Suprapubic skin (tissue), 4 donors: Measurements from ENCODE around the gene DDX1. TPM values are rescaled to one million over a fixed set of nuclear protein-coding genes. Genes with fewer than 3 reads are reported as not detected.

Source experiments
- DNase-seq, 2 donors: peaks; one replicate each; pipeline ENCODE4 v3.0.0-alpha.2; 2019; ENCODE audit warnings: low spot score in 2 of 2
- H3K27ac ChIP-seq: fragments of 200-600 bp; sonication (generic); one replicate; pipeline ENCODE4 v1.5.1; 2019
- H3K27me3 ChIP-seq: fragments of 200-600 bp; sonication (generic); one replicate; pipeline ENCODE4 v1.5.1; 2019
- H3K36me3 ChIP-seq: fragments of 200-600 bp; sonication (generic); one replicate; pipeline ENCODE4 v1.5.1; 2019
- H3K4me1 ChIP-seq: fragments of 200-600 bp; sonication (generic); one replicate; pipeline ENCODE4 v1.5.1; 2019
- H3K4me3 ChIP-seq: fragments of 200-600 bp; sonication (generic); one replicate; pipeline ENCODE4 v1.5.1; 2019; ENCODE audit warnings: mild to moderate bottlenecking
- H3K9me3 ChIP-seq: fragments of 200-600 bp; sonication (generic); one replicate; pipeline ENCODE4 v1.5.1; 2019
- EP300 ChIP-seq: sonication (generic); formaldehyde crosslinking; IDR thresholded peaks from one replicate; pipeline ENCODE4 v1.6.1; 2017; ENCODE audit warnings: antibody characterized with exemption
- POLR2A ChIP-seq, 2 donors: fragments of 450-650 bp; IDR thresholded peaks; one replicate each; pipeline ENCODE4 v1.6.1; 2017; ENCODE audit warnings: antibody characterized with exemption in 2 of 2, mild to moderate bottlenecking in 2 of 2, moderate library complexity in 2 of 2
- POLR2AphosphoS5 ChIP-seq, 3 donors: sonication (generic); formaldehyde crosslinking; IDR thresholded peaks; one replicate each; pipeline ENCODE4 v1.6.1; 2017; ENCODE audit warnings: antibody characterized with exemption in 3 of 3
- WGBS: methylation state at CpG from one replicate; pipeline ENCODE4 v1.1.5; 2018; 5-methylcytosine and 5-hydroxymethylcytosine counted together
- total RNA-seq, 4 donors: library from RNA; depleted of rRNA; stranded (reverse); fragments of >200 nt; gene quantifications; one replicate each; pipeline ENCODE4 v1.1.0, GENCODE V29; 2016
- TF ChIP-seq, protein P1 (sequence below), 2 donors: fragments of 200-600 bp in 1 of 2; fragments of 450-650 bp in 1 of 2; sonication (generic) in 1 of 2; IDR thresholded peaks; one replicate each; pipeline ENCODE4 v1.5.1; 2016 to 2019; ENCODE audit warnings: antibody characterized with exemption in 2 of 2, mild to moderate bottlenecking in 1 of 2, moderate library complexity in 1 of 2

DDX1 gene
- total RNA-seq, 4 donors from 2014 or later: 40.9 to 62.1 (median 51.8) TPM

GRCh38 chr2:15643791-15644585, 52.3 kb downstream of the DDX1 start:
- WGBS: 78% methylated on average over 4 of the region's 4 CpGs
- Histone ChIP-seq H3K27ac (no peak overlapping the region), H3K9me3 (no peaks in the 10 kb centered on the region), H3K36me3 (peaks cover 6% of the 10 kb centered on the region), H3K4me3 (no peak overlapping the region), H3K27me3 (no peaks in the 10 kb centered on the region), H3K4me1 (peaks cover 6% of the 10 kb centered on the region)
- TF ChIP-seq POLR2AphosphoS5 (IDR thresholded peaks at IDR 0.05) (no peak), POLR2A (IDR thresholded peaks at IDR 0.05) (no peak), EP300 (no peak)
- TF ChIP-seq, protein P1, sequence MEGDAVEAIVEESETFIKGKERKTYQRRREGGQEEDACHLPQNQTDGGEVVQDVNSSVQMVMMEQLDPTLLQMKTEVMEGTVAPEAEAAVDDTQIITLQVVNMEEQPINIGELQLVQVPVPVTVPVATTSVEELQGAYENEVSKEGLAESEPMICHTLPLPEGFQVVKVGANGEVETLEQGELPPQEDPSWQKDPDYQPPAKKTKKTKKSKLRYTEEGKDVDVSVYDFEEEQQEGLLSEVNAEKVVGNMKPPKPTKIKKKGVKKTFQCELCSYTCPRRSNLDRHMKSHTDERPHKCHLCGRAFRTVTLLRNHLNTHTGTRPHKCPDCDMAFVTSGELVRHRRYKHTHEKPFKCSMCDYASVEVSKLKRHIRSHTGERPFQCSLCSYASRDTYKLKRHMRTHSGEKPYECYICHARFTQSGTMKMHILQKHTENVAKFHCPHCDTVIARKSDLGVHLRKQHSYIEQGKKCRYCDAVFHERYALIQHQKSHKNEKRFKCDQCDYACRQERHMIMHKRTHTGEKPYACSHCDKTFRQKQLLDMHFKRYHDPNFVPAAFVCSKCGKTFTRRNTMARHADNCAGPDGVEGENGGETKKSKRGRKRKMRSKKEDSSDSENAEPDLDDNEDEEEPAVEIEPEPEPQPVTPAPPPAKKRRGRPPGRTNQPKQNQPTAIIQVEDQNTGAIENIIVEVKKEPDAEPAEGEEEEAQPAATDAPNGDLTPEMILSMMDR (IDR thresholded peaks at IDR 0.05): no peak
- no peak for DNase-seq

DNA sequence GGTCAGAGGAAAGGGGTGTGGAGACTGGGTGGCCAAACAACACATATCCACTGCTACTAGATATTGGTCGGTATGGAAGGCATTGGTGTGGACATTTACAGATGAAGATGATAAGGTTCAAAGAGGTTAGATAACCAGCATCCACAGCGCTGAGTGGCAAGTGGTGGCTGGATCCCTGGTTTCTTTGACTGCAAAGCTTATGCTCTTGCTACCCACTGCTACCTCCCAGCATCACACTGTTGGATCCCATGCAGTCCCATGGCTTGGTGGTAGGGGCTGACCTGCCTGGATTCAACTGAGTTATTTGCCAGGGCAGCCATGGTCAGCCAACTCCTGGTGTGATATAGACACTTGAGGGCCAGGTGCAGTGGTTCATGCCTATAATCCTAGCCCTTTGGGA, 53.6 kb downstream of the DDX1 start:
- no peaks in the 10 kb centered on the region for H3K9me3 ChIP-seq
- no peak for DNase-seq
- H3K36me3 ChIP-seq: peaks cover 6% of the 10 kb centered on the region
- no peak overlapping the region for H3K4me3 ChIP-seq
- H3K27ac ChIP-seq: no peak overlapping the region
- no peaks in the 10 kb centered on the region for H3K4me1 ChIP-seq
- TF ChIP-seq, protein P1 (IDR thresholded peaks at IDR 0.05): no peak
- no peak for TF ChIP-seq POLR2A (IDR thresholded peaks at IDR 0.05)
- no peak for TF ChIP-seq POLR2AphosphoS5 (IDR thresholded peaks at IDR 0.05)
- no peak for TF ChIP-seq EP300
- WGBS: 96% methylated on average over 2 of the region's 2 CpGs
- H3K27me3 ChIP-seq: no peaks in the 10 kb centered on the region

DNA sequence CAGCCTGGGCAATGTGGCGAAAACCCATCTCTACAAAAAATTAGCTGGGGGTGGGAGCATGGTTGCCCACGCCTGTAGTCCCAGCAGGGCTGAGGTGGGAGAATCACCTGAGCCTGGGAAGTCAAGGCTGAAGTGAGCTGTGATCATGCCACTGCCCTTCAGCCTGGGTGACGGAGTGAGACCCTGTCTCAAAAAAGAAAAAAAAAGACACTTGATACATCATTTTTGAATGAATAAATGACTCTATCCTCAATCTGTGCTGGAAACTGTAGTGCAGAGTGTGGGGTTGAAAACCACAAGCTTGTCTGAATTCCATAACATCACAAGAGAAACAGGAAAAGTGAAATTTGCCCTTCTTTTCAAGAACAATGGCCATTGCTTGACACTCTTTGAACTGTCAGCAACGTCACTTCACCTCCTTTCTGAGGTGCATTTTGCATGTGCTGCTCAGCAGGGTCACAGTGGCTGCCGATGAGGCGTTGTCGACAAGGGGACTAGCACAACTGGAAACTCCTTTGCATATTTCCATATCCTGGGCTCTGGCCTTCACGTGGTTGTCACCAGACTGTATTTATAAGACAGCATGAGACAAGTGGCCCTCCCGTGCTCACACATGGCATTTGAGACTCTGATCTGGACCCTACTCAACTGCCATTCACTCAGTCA, 54.2 kb downstream of the DDX1 start:
- DNase-seq: no peak
- H3K27me3 ChIP-seq: no peaks in the 10 kb centered on the region
- no peaks in the 10 kb centered on the region for H3K4me1 ChIP-seq
- 75% methylated on average over 9 of the region's 9 CpGs for WGBS
- H3K36me3 ChIP-seq: peaks cover 6% of the 10 kb centered on the region
- H3K27ac ChIP-seq: no peak overlapping the region
- no peak overlapping the region for H3K4me3 ChIP-seq
- TF ChIP-seq EP300 (no peak), POLR2A (IDR thresholded peaks at IDR 0.05) (no peak), POLR2AphosphoS5 (IDR thresholded peaks at IDR 0.05) (no peak)
- TF ChIP-seq, protein P1 (IDR thresholded peaks at IDR 0.05): no peak
- H3K9me3 ChIP-seq: no peaks in the 10 kb centered on the region

DNA sequence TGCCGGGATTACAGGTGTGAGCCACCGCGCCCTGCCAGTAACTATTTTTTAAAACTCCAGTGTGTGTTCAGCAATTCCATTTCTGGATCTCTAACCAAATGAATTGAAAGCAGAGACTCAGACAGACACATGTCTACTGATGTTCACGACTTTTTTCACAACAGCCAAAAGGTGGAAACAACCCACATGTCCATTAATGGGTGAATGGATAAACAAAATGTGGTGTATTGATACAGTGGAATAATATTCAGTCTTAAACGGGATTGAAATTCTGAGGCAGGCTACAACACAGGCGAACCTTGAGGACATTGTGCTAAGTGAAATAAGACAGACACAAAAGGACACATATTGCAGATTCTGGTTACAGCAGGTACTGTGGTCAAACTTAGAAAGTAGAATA, 55.0 kb downstream of the DDX1 start:
- Histone ChIP-seq H3K4me3 (no peak overlapping the region), H3K27ac (no peak overlapping the region), H3K9me3 (no peaks in the 10 kb centered on the region), H3K36me3 (no peaks in the 10 kb centered on the region), H3K27me3 (no peaks in the 10 kb centered on the region), H3K4me1 (no peaks in the 10 kb centered on the region)
- DNase-seq: no peak
- TF ChIP-seq POLR2A (IDR thresholded peaks at IDR 0.05) (no peak), POLR2AphosphoS5 (IDR thresholded peaks at IDR 0.05) (no peak), EP300 (no peak)
- TF ChIP-seq, protein P1 (IDR thresholded peaks at IDR 0.05): no peak
- 92% methylated on average over 6 of the region's 6 CpGs for WGBS
